Loucy (cell line): ENCODE measurements around the gene SEC16B.

Experiments
- H2AFZ ChIP-seq: fragments of 200-600 bp; sonication (generic); 2 replicates; pipeline ENCODE4 v1.6.0; 2016; ENCODE audit warnings: antibody characterized with exemption, mild to moderate bottlenecking, low read length, moderate library complexity
- H3F3A ChIP-seq: fragments of 200-600 bp; 2 replicates; pipeline ENCODE4 v1.6.0; 2016; ENCODE audit warnings: antibody characterized with exemption, low read depth, mild to moderate bottlenecking
- H3K27me3 ChIP-seq: fragments of 200-600 bp; sonication (generic); 2 replicates; pipeline ENCODE4 v1.6.1; 2014; ENCODE audit warnings: low read length, mild to moderate bottlenecking; ENCODE audit not compliant: insufficient read depth, poor library complexity, severe bottlenecking
- H3K36me3 ChIP-seq: fragments of 200-600 bp; sonication (generic); 2 replicates; pipeline ENCODE4 v1.6.1; 2016; ENCODE audit warnings: low read length; ENCODE audit not compliant: insufficient read depth
- H3K4me1 ChIP-seq: fragments of 200-600 bp; sonication (generic); 2 replicates; pipeline ENCODE4 v1.5.1; 2014; ENCODE audit warnings: low read length, mild to moderate bottlenecking; ENCODE audit not compliant: insufficient read depth, poor library complexity, severe bottlenecking
- H3K4me2 ChIP-seq: fragments of 200-600 bp; sonication (generic); 2 replicates; pipeline ENCODE4 v1.6.0; 2014; ENCODE audit warnings: antibody characterized with exemption, low read length, low read depth, mild to moderate bottlenecking; ENCODE audit not compliant: poor library complexity, severe bottlenecking
- H3K4me3 ChIP-seq: fragments of 200-600 bp; sonication (generic); 2 replicates; pipeline ENCODE4 v1.5.1; 2014; ENCODE audit warnings: low read length, mild to moderate bottlenecking, mixed read lengths; ENCODE audit not compliant: poor library complexity, severe bottlenecking
- H3K79me2 ChIP-seq: fragments of 200-600 bp; sonication (generic); 2 replicates; pipeline ENCODE4 v1.6.1; 2014; ENCODE audit warnings: low read length; ENCODE audit not compliant: insufficient read depth
- H3K9ac ChIP-seq: fragments of 200-600 bp; sonication (generic); 2 replicates; pipeline ENCODE4 v1.6.0; 2014; ENCODE audit warnings: mild to moderate bottlenecking, low read depth, low read length, moderate library complexity; ENCODE audit not compliant: poor library complexity, severe bottlenecking
- H3K9me2 ChIP-seq: fragments of 200-600 bp; sonication (generic); replicated peaks from 2 replicates; pipeline ENCODE4 v1.6.1; 2016; ENCODE audit warnings: low read depth, low read length, mixed read lengths
- H3K9me3 ChIP-seq: fragments of 200-600 bp; sonication (generic); 2 replicates; pipeline ENCODE4 v1.6.1; 2014; ENCODE audit warnings: mild to moderate bottlenecking, antibody characterized with exemption, low read length, low read depth; ENCODE audit not compliant: insufficient read depth
- H4K20me1 ChIP-seq: fragments of 200-600 bp; sonication (generic); 2 replicates; pipeline ENCODE4 v1.6.0; 2014; ENCODE audit warnings: antibody characterized with exemption, low read length, mild to moderate bottlenecking; ENCODE audit not compliant: insufficient read depth, poor library complexity, severe bottlenecking
- EZH2phosphoT487 ChIP-seq: fragments of 200-600 bp; IDR thresholded peaks from 2 replicates; pipeline ENCODE4 v1.6.1; 2018; ENCODE audit warnings: antibody characterized with exemption, mild to moderate bottlenecking, moderate library complexity, borderline replicate concordance
- TF ChIP-seq, protein P1 (sequence below): fragments of 200-600 bp; sonication (generic); conservative IDR thresholded peaks from 2 replicates; pipeline ENCODE4 v1.5.1; 2014; ENCODE audit warnings: mild to moderate bottlenecking, antibody characterized with exemption, low read length

SEC16B gene

GRCh38 chr1:177912991-177913390 is 56.9 kb downstream of the SEC16B start:
- Histone ChIP-seq H2AFZ (no peak overlapping the region), H3K27me3 (no peaks in the 10 kb centered on the region), H3F3A (no peaks in the 10 kb centered on the region), H3K36me3 (no peaks in the 10 kb centered on the region), H4K20me1 (no peaks in the 10 kb centered on the region), H3K9ac (no peak overlapping the region), H3K79me2 (no peaks in the 10 kb centered on the region), H3K4me2 (no peak overlapping the region), H3K4me3 (no peak overlapping the region), H3K4me1 (no peaks in the 10 kb centered on the region), H3K9me3 (no peaks in the 10 kb centered on the region), H3K9me2 (no peaks in the 10 kb centered on the region)
- TF ChIP-seq EZH2phosphoT487, result no peak
- TF ChIP-seq, protein P1, sequence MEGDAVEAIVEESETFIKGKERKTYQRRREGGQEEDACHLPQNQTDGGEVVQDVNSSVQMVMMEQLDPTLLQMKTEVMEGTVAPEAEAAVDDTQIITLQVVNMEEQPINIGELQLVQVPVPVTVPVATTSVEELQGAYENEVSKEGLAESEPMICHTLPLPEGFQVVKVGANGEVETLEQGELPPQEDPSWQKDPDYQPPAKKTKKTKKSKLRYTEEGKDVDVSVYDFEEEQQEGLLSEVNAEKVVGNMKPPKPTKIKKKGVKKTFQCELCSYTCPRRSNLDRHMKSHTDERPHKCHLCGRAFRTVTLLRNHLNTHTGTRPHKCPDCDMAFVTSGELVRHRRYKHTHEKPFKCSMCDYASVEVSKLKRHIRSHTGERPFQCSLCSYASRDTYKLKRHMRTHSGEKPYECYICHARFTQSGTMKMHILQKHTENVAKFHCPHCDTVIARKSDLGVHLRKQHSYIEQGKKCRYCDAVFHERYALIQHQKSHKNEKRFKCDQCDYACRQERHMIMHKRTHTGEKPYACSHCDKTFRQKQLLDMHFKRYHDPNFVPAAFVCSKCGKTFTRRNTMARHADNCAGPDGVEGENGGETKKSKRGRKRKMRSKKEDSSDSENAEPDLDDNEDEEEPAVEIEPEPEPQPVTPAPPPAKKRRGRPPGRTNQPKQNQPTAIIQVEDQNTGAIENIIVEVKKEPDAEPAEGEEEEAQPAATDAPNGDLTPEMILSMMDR, result no peak

DNA sequence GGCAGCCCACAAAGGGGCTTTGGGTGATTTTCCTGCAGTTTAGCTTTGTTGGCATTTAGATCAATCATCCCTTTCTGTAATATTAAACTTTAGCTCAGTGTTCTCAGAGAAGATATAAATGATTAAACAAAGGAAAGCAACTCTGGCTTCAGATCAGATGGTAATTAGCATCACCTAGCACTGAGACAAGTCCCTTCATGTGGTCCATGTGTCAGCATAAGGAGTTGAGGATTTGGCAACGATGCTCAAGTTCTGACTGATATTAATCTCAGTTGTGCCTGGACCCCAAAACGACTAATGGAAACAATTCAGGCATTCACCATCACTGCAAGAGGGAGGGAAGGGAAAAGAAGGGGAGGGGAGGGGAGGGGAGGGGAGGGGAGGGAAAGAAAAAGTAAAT is 60.4 kb downstream of the SEC16B start:
- Histone ChIP-seq H4K20me1 (no peaks in the 10 kb centered on the region), H3K4me1 (no peaks in the 10 kb centered on the region), H3F3A (no peaks in the 10 kb centered on the region), H2AFZ (no peak overlapping the region), H3K36me3 (no peaks in the 10 kb centered on the region), H3K9ac (no peak overlapping the region), H3K27me3 (no peaks in the 10 kb centered on the region), H3K4me3 (no peak overlapping the region), H3K4me2 (no peak overlapping the region), H3K79me2 (no peaks in the 10 kb centered on the region), H3K9me2 (no peaks in the 10 kb centered on the region), H3K9me3 (no peaks in the 10 kb centered on the region)
- TF ChIP-seq, protein P1, result no peak
- TF ChIP-seq EZH2phosphoT487, result no peak

GRCh38 chr1:177907000-177907399 is 62.9 kb downstream of the SEC16B start:
- Histone ChIP-seq H3K9me3 (no peaks in the 10 kb centered on the region), H3K4me2 (no peak overlapping the region), H3K4me1 (no peaks in the 10 kb centered on the region), H3K9me2 (no peaks in the 10 kb centered on the region), H3K9ac (no peak overlapping the region), H4K20me1 (no peaks in the 10 kb centered on the region), H3K36me3 (no peaks in the 10 kb centered on the region), H3K79me2 (no peaks in the 10 kb centered on the region), H3K27me3 (no peaks in the 10 kb centered on the region), H2AFZ (no peak overlapping the region), H3F3A (no peaks in the 10 kb centered on the region), H3K4me3 (no peak overlapping the region)
- no peak for TF ChIP-seq EZH2phosphoT487
- TF ChIP-seq, protein P1, result no peak
